ENCODE results near the gene SLC18A2. TPM values are rescaled to one million over a fixed set of nuclear protein-coding genes. Genes with fewer than 3 reads are reported as not detected.

SLC18A2 gene
- total and polyA plus RNA-seq, 9 of the 15 experiments (the other 6 are each of a cell fraction or from before 2014, with no cell fraction given), result 0.03 to 5.4 (median 0.40) TPM

- Histone ChIP-seq H3K36me3 (ENCODE audit: control insufficient read depth, insufficient read depth, low read length) (no peaks in the 10 kb centered on the region), H3K27me3 (ENCODE audit: control insufficient read depth in 2 of 2, insufficient read depth in 2 of 2, low read length in 2 of 2) (peaks cover 20 to 38% of the 10 kb centered on the region in 2 experiments), H3K4me3 (no peak overlapping the region), H3K4me2 (ENCODE audit: insufficient read depth, low read length) (no peak overlapping the region), H3K4me1 (replicated peaks in 1 of 2; ENCODE audit: control insufficient read depth in 2 of 2, insufficient read depth in 2 of 2, low read length in 2 of 2) (no peaks in the 10 kb centered on the region; a peak in 2 of 5 replicates), H4K20me1 (replicated peaks; ENCODE audit: control insufficient read depth, insufficient read depth, low read length) (no peaks in the 10 kb centered on the region), H3K9ac (ENCODE audit: insufficient read depth in 1 of 2, low read depth in 2 of 2, low read length in 2 of 2) (no peak overlapping the region), H3K9me3 (replicated peaks; ENCODE audit: control insufficient read depth, insufficient read depth, low read depth, low read length) (no peaks in the 10 kb centered on the region), H3K27ac (ENCODE audit: extremely low read depth, low read depth, low read length) (no peak overlapping the region), H3K79me2 (ENCODE audit: control insufficient read depth, insufficient read depth, low read length) (no peaks in the 10 kb centered on the region), H3K9me1 (ENCODE audit: control insufficient read depth, insufficient read depth, low read length) (no peaks in the 10 kb centered on the region), H2AFZ (ENCODE audit: low read depth, low read length) (no peak overlapping the region)
- TF ChIP-seq RAD21 (CRISPR knock-in tag; conservative IDR thresholded peaks at IDR 0.05 in 1 of 2, IDR thresholded peaks at IDR 0.05 in 1 of 2) (no peak), ZC3H4 (CRISPR knock-in tag; IDR thresholded peaks at IDR 0.05; ENCODE audit: borderline replicate concordance) (no peak), BACH1 (tag; IDR thresholded peaks at IDR 0.05) (no peak), SMAD2 (IDR thresholded peaks at IDR 0.05; ENCODE audit: low read depth, low read length) (no peak), SUPT5H (IDR thresholded peaks at IDR 0.05) (no peak), ZNF408 (CRISPR knock-in tag; IDR thresholded peaks at IDR 0.05; ENCODE audit: low read depth) (no peak), NFIX (CRISPR knock-in tag; IDR thresholded peaks at IDR 0.05; ENCODE audit: low read depth) (no peak), CTCF (IDR thresholded peaks at IDR 0.05 in 2 of 3, conservative IDR thresholded peaks at IDR 0.05 in 1 of 3; ENCODE audit: insufficient read depth in 2 of 3, low read depth in 1 of 3, low read length in 3 of 3) (no peak)
- CTCF ChIA-PET (ENCODE audit: low intra/inter-chr PET ratio), result no interaction called here
- in situ Hi-C loops (cut with MboI) (loop anchor here (25.0 kb wide), 1 partner anchor 188 kb away; no protein-coding TSS in a partner anchor), intact Hi-C loops (cut with micrococcal nuclease) (no loop called here)
- FAIRE-seq, result no peak
- WGBS (ENCODE audit: insufficient coverage, low coverage, missing lambda C conversion rate), result 4% methylated on average over 9 of the region's 10 CpGs
- POLR2A ChIA-PET, result interaction anchor here (0.6 to 0.7 kb wide), 2 partner anchors 10 to 32 kb away, joined by 3 to 5 read pairs; no protein-coding TSS in a partner anchor
- no TSS peak for BruUV-seq (replicated peaks)
- no peak for ATAC-seq
- DNase-seq (ENCODE audit: extremely low read depth in 1 of 4, low spot score in 3 of 4), result no peak
These were observed 8.0 kb downstream of the SLC18A2 start for GRCh38 chr10:117248750-117249465.
